Measurements from ENCODE around the gene HYAL3. TPM values are rescaled to one million over a fixed set of nuclear protein-coding genes. Genes with fewer than 3 reads are reported as not detected.

Gene HYAL3
- total and polyA plus RNA-seq, 2 of the 8 experiments (the other 6 are each of a cell fraction or from before 2014, with no cell fraction given), result 3.2 to 12.2 TPM

DNA sequence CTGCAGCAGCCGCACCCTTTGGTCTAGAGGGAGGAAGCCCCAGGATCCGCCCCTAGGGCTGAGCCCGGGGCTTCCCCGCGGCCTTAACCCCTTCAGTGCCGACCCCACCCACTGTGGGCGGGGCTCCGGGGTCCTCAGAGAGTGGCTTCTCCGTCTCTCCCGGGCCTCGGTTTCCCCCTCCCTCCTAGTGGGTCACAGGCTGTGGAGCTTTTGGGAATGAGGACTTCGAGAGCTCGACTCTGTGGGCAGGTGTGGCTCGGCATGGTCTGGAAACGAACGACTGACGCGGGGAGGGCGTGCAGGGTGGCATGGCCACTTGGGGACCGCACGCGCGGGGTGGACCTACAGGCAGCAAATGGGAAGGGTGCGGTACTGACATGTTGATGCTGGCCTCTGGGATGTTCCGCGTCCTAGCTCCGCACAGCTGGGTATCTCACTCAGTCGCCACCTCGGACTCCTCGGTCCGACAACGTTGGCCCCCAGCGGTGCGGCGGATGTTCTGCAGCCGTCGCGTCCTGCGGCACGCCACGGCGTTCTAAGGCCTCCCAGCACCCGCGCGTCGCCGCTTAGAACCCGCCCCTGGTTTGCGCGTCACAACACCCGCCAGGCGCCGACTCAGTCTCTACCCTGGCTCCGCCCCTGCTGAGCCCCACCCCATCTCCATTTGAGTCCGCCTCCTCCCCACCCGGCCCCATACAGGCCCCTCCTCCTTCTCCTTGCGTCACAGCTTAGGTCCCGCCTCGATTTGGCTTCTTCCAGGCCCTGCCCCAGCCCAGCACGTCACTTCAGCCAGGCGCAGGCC is at the start of gene HYAL3, which contains the start of gene NAA80 (continued):
- TF ChIP-seq TCF12 (IDR thresholded peaks at IDR 0.05; ENCODE audit: low read depth, low read length), result no peak
- TF ChIP-seq BCL11A (IDR thresholded peaks at IDR 0.05; ENCODE audit: low read depth in 2 of 2, low read length in 2 of 2), result no peak
- peak; percentile 13; the same call in 1 of the 2 replicates for TF ChIP-seq CEBPB (IDR thresholded peaks at IDR 0.05; ENCODE audit: low read depth, low read length)

Measured in H1 (cell line).